IPS-NIHi7 (cell line): ENCODE data around the gene MAPKAPK3.

Source experiments
- DNase-seq: peaks from one replicate; pipeline ENCODE4 v3.0.0; 2012; ENCODE audit warnings: mixed read lengths; ENCODE audit errors: extremely low spot score

Gene MAPKAPK3

DNA sequence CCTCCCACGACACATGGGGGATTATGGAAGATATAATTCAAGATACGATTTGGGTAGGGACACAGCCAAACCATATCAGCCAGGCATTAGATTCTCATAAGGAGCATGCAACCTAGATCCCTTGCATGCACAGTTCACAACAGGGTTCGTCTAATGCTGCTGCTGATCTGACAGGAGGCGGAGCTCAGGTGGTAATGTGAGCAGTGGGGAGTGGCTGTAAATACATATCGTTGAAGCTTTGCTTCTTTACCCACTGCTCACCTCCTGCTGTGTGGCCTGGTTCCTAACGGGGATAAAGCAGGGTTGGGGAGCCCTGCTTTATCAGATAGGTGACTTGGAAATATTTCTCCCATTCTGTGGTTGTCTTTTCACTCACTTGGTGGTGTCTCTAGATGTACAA is 72.6 kb downstream of the MAPKAPK3 start:
- DNase-seq, result no peak

DNA sequence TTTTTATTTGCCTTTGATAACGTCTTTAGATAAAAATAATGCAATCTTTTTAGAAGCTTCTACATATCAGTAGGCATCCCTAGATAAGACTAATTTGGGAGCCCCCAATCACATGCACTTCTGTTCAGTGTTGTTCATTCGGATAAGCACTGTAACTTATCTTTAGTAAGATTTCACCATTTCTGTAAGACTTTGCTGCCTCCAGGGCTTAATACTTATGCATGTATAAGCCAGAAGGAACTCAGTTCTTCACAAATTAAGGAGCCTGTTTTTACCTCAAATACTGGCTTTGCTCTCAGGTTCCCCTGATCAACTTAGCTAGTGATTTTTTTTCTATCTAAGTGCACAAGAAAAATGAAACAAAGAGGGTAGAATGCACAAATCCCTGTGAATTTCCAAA is 78.1 kb downstream of the MAPKAPK3 start:
- no peak for DNase-seq

DNA sequence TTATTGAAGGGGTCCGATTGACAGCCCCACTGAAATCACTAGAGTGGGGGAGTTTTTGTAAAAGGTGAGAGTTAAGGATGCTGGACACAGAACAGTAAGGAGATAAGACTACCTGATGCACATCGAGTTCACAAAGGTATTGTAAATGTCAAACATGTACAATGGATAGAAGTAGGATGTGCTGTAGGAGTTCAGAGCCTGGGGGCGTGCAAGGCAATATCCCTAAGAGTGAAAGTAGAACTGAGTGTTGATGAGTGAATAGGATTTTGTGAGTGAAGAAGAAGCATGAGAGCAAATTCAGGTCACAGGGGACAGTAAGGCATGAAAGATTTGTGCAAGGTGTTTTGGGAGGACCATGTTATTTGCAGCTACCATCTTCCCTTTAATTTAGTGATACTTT is 79.3 kb downstream of the MAPKAPK3 start:
- no peak for DNase-seq

DNA sequence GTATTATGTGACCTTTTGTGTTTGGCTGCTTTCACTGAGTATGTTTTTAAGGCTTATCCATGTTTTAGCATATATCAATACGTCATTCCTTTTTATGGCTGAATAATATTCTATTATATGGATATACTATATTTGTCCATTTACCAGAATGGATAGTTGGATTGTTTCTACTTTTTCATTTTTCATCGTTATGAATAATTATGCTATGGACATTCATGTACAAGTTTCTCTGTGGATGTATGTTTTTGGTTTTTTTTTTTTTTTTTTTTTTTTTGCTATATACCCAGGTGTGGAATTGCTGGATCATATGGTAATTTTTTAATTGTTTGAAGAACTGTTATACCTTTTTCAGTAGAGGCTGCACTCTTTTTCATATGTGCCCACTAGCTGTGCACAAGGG is 81.3 kb downstream of the MAPKAPK3 start:
- no peak for DNase-seq
